GM06990 (cell line): Measurements from ENCODE around the gene BICDL2.

Experiments
- DNase-seq: peaks from one replicate; pipeline ENCODE4 v3.0.0-alpha.2; 2011; ENCODE audit not compliant: insufficient read length; ENCODE audit errors: extremely low read depth
- H3K27me3 ChIP-seq: replicated peaks from 2 replicates; pipeline ENCODE4 v1.6.0; 2011; ENCODE audit warnings: low read length; ENCODE audit not compliant: control insufficient read depth, insufficient read depth
- H3K36me3 ChIP-seq: 2 replicates; pipeline ENCODE4 v1.5.1; 2011; ENCODE audit warnings: low read length; ENCODE audit not compliant: control insufficient read depth, insufficient read depth
- H3K4me3 ChIP-seq: replicated peaks from 2 replicates; pipeline ENCODE4 v1.5.1; 2011; ENCODE audit warnings: low read depth, mild to moderate bottlenecking, control low read depth, low read length
- TF ChIP-seq, protein P1 (sequence below): IDR thresholded peaks from 2 replicates; pipeline ENCODE4 v1.5.1; 2011; ENCODE audit warnings: low read length, control low read depth, mild to moderate bottlenecking, inconsistent platforms; ENCODE audit not compliant: insufficient read depth, poor library complexity, severe bottlenecking

Gene BICDL2

DNA sequence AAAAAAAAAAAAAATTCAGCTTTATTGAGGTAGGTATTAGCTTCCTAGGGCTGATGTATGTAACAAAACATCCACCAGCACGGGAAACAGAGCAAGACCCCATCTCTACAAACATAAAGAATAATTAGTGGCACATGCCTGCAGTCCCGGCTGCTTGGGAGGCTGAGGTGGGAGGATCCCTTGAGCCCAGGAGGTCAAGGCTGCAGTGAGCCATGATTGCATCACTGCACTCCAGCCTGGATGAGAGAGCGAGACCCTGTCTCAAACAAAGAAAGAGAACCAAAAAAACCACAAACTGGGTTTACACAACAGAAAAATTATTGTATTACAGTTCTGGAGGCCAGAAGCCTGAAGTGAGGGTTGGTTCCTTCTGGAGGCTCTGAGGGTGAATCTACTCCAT is 5.6 kb upstream of the BICDL2 start:
- TF ChIP-seq, protein P1, sequence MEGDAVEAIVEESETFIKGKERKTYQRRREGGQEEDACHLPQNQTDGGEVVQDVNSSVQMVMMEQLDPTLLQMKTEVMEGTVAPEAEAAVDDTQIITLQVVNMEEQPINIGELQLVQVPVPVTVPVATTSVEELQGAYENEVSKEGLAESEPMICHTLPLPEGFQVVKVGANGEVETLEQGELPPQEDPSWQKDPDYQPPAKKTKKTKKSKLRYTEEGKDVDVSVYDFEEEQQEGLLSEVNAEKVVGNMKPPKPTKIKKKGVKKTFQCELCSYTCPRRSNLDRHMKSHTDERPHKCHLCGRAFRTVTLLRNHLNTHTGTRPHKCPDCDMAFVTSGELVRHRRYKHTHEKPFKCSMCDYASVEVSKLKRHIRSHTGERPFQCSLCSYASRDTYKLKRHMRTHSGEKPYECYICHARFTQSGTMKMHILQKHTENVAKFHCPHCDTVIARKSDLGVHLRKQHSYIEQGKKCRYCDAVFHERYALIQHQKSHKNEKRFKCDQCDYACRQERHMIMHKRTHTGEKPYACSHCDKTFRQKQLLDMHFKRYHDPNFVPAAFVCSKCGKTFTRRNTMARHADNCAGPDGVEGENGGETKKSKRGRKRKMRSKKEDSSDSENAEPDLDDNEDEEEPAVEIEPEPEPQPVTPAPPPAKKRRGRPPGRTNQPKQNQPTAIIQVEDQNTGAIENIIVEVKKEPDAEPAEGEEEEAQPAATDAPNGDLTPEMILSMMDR, result no peak
- H3K36me3 ChIP-seq, result no peaks in the 10 kb centered on the region
- H3K4me3 ChIP-seq, result no peak overlapping the region
- DNase-seq, result no peak
- peaks cover 4% of the 10 kb centered on the region; the same call in 1 of the 2 replicates for H3K27me3 ChIP-seq

DNA sequence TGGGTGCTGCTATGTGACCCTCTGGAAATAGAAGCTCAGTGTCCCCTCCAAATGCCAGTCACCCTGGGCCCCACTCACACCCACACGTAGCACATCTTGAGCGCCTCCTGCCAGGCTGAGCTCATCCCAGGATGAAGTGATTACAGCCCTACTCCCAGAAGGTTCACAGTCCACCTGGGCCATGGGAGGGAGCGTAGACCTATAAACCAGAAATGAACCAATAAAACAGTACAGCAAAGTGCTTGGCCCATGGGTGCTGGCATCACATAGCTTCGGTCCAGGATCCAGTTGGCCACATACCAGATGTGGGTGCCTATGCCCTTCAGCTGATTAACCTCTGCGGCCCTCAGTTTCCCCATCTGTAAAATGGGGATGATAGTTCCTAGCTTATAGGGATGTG is 2.2 kb upstream of the BICDL2 start:
- no peak for DNase-seq
- H3K27me3 ChIP-seq, result peaks cover 7% of the 10 kb centered on the region
- no peaks in the 10 kb centered on the region for H3K36me3 ChIP-seq
- H3K4me3 ChIP-seq, result no peak overlapping the region
- TF ChIP-seq, protein P1, result no peak

DNA sequence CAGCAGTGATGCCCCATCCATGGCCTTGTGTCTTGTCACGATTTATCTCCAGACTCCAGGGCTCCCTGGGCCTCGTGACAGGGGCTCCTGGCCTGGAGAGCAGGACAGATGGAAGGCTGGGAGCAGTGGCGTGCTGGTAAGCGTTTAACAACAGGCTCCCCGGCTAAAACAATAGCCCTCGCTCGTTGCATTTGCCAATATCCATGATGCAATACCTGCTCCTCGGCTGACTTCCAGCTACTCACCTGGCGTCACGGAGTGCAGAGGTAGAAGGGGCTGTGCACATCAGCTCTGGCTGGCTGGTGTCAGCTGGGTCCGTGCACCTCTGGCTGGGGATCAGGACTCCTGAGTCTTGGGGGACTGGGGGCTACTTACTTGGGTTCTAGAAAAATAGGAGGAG is 1.5 kb upstream of the BICDL2 start:
- TF ChIP-seq, protein P1, result no peak
- DNase-seq, result no peak
- Histone ChIP-seq H3K36me3 (no peaks in the 10 kb centered on the region), H3K4me3 (no peak overlapping the region), H3K27me3 (peaks cover 7% of the 10 kb centered on the region)

DNA sequence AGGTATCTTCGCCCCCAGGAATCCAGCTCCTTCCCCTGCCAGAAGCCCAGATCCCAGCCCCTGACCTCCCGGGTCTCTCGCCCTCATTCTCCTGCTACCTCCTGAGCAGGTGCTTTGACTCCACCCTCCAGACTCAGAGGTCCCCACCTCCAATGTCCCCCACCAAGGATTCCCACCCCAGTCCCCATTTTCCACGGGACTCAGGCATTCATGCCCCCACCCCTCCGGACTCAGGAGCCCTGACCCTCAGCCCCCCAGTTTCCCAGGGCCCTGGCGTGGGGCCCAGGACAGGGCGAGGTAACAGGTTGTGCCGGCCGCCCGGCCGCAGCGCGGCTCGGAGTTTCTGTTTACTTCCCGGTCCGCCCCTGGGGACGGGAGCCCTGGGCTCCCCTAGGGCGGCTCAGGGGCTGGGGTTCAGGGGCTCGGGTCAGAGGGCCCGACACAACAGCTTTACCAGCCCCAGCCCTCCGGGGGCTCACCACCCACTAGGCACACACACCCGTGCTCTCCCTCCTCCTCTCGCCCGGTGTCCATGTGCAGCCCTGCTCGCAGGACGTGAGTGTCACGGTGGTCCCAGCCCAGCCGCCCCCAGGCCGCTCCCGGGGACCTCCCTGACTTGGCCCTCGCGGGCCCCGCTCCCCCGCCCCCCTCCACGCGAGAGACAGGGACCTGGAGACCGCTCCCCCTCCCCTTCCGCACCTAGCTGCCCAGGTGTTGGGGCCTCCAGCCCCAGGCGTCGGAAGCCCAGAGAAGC is 595 bp downstream of the BICDL2 start:
- TF ChIP-seq, protein P1, result no peak
- Histone ChIP-seq H3K36me3 (no peaks in the 10 kb centered on the region), H3K4me3 (no peak overlapping the region), H3K27me3 (peaks cover 8% of the 10 kb centered on the region)
- no peak for DNase-seq

DNA sequence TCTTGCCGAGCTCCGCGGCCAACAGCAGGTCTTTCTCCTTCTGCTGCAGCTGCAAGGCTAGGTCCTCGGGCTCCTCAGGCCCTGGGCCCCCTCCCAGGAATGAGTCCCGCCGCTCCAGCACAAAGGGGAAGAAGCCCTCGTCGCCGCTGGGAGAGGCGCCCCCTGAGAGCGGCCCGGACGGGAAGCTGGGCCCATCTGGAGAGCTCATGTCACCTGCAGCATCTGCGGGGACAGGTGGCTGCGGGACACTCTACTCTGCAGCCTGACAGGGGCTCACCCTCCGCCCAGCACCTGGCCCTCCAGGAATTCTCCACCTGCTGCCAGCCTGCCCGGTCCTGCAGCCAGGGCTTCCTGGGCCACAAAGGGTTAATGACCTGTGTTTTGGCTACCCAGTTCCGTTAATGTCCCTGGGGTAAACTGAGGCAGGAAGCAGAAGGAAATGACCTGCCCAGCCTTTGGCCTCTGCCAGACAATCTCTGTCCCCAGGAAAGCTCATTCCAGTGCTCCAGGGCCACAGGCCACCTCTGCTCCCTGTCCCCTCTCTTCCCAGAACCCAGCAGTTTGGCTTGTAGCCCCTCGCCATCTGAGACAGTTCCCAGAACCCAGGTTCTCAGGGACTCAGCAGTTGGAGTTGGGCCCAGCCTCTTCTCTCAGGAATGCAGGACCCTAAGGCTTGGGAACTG is 1.3 kb downstream of the BICDL2 start:
- TF ChIP-seq, protein P1, result no peak
- H3K36me3 ChIP-seq, result no peaks in the 10 kb centered on the region
- peaks cover 8% of the 10 kb centered on the region for H3K27me3 ChIP-seq
- no peak for DNase-seq
- H3K4me3 ChIP-seq, result no peak overlapping the region
